ENCODE results near the gene GPRC5D.

GPRC5D gene

GRCh38 chr12:12922978-12923377 is 29.0 kb downstream of the GPRC5D start:
- H3K9ac ChIP-seq = no peak overlapping the region
- no peaks in the 10 kb centered on the region for H3K9me3 ChIP-seq (ENCODE audit: control insufficient read depth, low read length)
- no peak overlapping the region for H3K4me3 ChIP-seq (ENCODE audit: low read depth, low read length)
- no peak overlapping the region for H2AFZ ChIP-seq
- H3K27ac ChIP-seq = no peak overlapping the region
- no peaks in the 10 kb centered on the region for H3K27me3 ChIP-seq (ENCODE audit: control insufficient read depth, insufficient read depth, low read length)
- no peaks in the 10 kb centered on the region for H3K79me2 ChIP-seq
- no peak for TF ChIP-seq CTCF (IDR thresholded peaks at IDR 0.05)
- peaks cover 3% of the 10 kb centered on the region for H3K4me1 ChIP-seq
- H3K4me2 ChIP-seq (ENCODE audit: low read length) = no peak overlapping the region
- H3K36me3 ChIP-seq (ENCODE audit: control insufficient read depth, insufficient read depth, low read length) = no peaks in the 10 kb centered on the region

- Histone ChIP-seq H3K4me3 (ENCODE audit: low read depth, low read length) (no peak overlapping the region), H3K9me3 (ENCODE audit: control insufficient read depth, low read length) (no peaks in the 10 kb centered on the region), H3K27ac (no peak overlapping the region), H3K79me2 (no peaks in the 10 kb centered on the region), H2AFZ (no peak overlapping the region), H3K4me2 (ENCODE audit: low read length) (no peak overlapping the region), H3K9ac (no peak overlapping the region), H3K27me3 (ENCODE audit: control insufficient read depth, insufficient read depth, low read length) (no peaks in the 10 kb centered on the region), H3K36me3 (ENCODE audit: control insufficient read depth, insufficient read depth, low read length) (no peaks in the 10 kb centered on the region), H3K4me1 (peaks cover 3% of the 10 kb centered on the region)
- TF ChIP-seq CTCF (IDR thresholded peaks at IDR 0.05) = no peak
Measured at GRCh38 chr12:12922191-12922616, 29.8 kb downstream of the GPRC5D start.

GRCh38 chr12:12919666-12920435 is 32.1 kb downstream of the GPRC5D start:
- no peaks in the 10 kb centered on the region for H3K27me3 ChIP-seq (ENCODE audit: control insufficient read depth, insufficient read depth, low read length)
- H3K4me2 ChIP-seq (ENCODE audit: low read length) = no peak overlapping the region
- H3K79me2 ChIP-seq = no peaks in the 10 kb centered on the region
- no peaks in the 10 kb centered on the region for H3K9me3 ChIP-seq (ENCODE audit: control insufficient read depth, low read length)
- no peak overlapping the region for H2AFZ ChIP-seq
- H3K27ac ChIP-seq = no peak overlapping the region
- H3K4me3 ChIP-seq (ENCODE audit: low read depth, low read length) = no peak overlapping the region
- no peaks in the 10 kb centered on the region for H3K4me1 ChIP-seq
- no peaks in the 10 kb centered on the region for H3K36me3 ChIP-seq (ENCODE audit: control insufficient read depth, insufficient read depth, low read length)
- TF ChIP-seq CTCF (IDR thresholded peaks at IDR 0.05) = no peak
- no peak overlapping the region for H3K9ac ChIP-seq

- Histone ChIP-seq H3K9ac (no peak overlapping the region), H3K79me2 (no peaks in the 10 kb centered on the region), H3K27ac (no peak overlapping the region), H3K4me2 (ENCODE audit: low read length) (no peak overlapping the region), H2AFZ (no peak overlapping the region), H3K4me1 (no peaks in the 10 kb centered on the region), H3K9me3 (ENCODE audit: control insufficient read depth, low read length) (no peaks in the 10 kb centered on the region), H3K36me3 (ENCODE audit: control insufficient read depth, insufficient read depth, low read length) (no peaks in the 10 kb centered on the region), H3K27me3 (ENCODE audit: control insufficient read depth, insufficient read depth, low read length) (no peaks in the 10 kb centered on the region), H3K4me3 (ENCODE audit: low read depth, low read length) (no peak overlapping the region)
- no peak for TF ChIP-seq CTCF (IDR thresholded peaks at IDR 0.05)
Measured at GRCh38 chr12:12918781-12919389, 33.1 kb downstream of the GPRC5D start.

Measured in parathyroid adenoma (tissue), 2 donors.